ENCODE results near the gene ALG9. TPM values are rescaled to one million over a fixed set of nuclear protein-coding genes. Genes with fewer than 3 reads are reported as not detected.

ALG9 gene
- total RNA-seq, 2 donors from 2014 or later, result 25.3 to 26.6 TPM

DNA sequence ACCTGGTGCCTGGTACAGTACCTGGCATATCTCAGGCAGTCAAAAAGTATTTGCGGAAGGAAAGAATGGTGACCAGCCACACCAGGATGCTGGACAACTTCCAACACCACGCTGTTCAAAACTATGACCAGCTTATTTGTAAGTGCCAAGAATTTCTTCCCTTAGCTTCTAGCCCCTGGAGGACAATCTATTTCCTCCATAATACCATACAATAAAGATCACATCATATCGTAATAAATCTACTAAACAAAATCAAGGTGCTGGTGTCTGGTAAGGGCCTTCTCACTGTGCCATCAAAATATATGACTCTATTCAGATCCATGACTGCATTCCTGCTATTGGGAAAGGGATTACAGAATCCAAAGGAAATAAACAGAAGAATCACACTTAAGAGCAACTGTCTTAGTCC lies 51.5 kb downstream of the ALG9 start:
- Mint-ChIP-seq H3K27ac (no peak overlapping the region), H3K4me3 (no peak overlapping the region), H3K4me1 (peaks cover 10% of the 10 kb centered on the region), H3K27me3 (ENCODE audit: insufficient read depth) (no peaks in the 10 kb centered on the region), H3K9me3 (no peaks in the 10 kb centered on the region), H3K36me3 (ENCODE audit: low read depth) (peaks cover 13% of the 10 kb centered on the region)
- TF ChIP-seq, protein P1, sequence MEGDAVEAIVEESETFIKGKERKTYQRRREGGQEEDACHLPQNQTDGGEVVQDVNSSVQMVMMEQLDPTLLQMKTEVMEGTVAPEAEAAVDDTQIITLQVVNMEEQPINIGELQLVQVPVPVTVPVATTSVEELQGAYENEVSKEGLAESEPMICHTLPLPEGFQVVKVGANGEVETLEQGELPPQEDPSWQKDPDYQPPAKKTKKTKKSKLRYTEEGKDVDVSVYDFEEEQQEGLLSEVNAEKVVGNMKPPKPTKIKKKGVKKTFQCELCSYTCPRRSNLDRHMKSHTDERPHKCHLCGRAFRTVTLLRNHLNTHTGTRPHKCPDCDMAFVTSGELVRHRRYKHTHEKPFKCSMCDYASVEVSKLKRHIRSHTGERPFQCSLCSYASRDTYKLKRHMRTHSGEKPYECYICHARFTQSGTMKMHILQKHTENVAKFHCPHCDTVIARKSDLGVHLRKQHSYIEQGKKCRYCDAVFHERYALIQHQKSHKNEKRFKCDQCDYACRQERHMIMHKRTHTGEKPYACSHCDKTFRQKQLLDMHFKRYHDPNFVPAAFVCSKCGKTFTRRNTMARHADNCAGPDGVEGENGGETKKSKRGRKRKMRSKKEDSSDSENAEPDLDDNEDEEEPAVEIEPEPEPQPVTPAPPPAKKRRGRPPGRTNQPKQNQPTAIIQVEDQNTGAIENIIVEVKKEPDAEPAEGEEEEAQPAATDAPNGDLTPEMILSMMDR (conservative IDR thresholded peaks at IDR 0.05), result no peak
- 94 to 100% methylated on average over 3 of the region's 3 CpGs for WGBS, 2 experiments (ENCODE audit: insufficient coverage in 1 of 2, insufficient read length in 1 of 2)
- H3K36me3 ChIP-seq (ENCODE audit: control insufficient read depth, insufficient read depth, low read length), result no peaks in the 10 kb centered on the region
- no peaks in the 10 kb centered on the region for H3K4me1 ChIP-seq (ENCODE audit: control insufficient read depth, insufficient read depth, low read length)
- H3K4me3 ChIP-seq (ENCODE audit: low read length), result no peak overlapping the region
- DNase-seq, result no peak
- H3K9me3 ChIP-seq (ENCODE audit: control insufficient read depth, low read length), result no peaks in the 10 kb centered on the region
- no peak overlapping the region for H3K27ac ChIP-seq (ENCODE audit: low read depth, low read length)
- H3K27me3 ChIP-seq (ENCODE audit: control insufficient read depth, insufficient read depth, low read length, poor library complexity, severe bottlenecking), result no peaks in the 10 kb centered on the region
- no peak overlapping the region for H3K9ac ChIP-seq (ENCODE audit: extremely low read depth, low read length, poor library complexity, severe bottlenecking)

DNA sequence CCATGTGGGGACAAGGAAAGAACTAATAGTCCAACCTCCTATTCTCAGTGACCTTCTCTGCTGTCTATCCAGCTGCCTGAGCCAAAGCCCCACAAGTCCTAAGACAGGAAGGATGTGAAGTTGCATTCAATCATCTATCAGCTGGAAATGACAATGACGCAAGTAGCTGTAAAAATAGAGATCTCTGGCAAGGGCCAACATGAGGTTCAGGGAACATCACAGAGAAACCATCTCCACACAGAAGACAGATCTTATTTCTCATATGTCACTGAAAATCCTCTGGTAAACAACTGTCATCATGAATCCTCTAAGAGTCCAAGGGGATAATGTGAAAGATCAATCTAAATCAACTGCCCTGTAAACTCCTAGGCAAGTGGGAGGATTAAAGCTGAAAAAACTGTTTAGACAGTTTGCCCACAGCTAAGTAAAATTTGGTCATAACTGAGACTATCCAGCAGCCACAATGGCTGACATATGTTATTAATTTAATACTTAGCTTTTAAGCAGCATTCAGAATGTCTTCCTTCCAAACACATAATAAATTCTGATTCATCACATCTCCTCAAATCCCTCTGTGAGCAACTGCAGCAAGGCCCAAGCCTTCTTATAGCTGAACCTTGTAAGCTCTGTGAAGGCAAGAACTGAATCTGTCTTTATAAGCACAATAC lies 52.1 kb downstream of the ALG9 start:
- no peak overlapping the region for H3K4me3 Mint-ChIP-seq
- Histone ChIP-seq H3K4me1 (ENCODE audit: control insufficient read depth, insufficient read depth, low read length) (no peaks in the 10 kb centered on the region), H3K27me3 (ENCODE audit: control insufficient read depth, insufficient read depth, low read length, poor library complexity, severe bottlenecking) (no peaks in the 10 kb centered on the region), H3K4me3 (ENCODE audit: low read length) (no peak overlapping the region), H3K9ac (ENCODE audit: extremely low read depth, low read length, poor library complexity, severe bottlenecking) (no peak overlapping the region), H3K9me3 (ENCODE audit: control insufficient read depth, low read length) (no peaks in the 10 kb centered on the region), H3K36me3 (ENCODE audit: control insufficient read depth, insufficient read depth, low read length) (no peaks in the 10 kb centered on the region), H3K27ac (ENCODE audit: low read depth, low read length) (no peak overlapping the region)
- DNase-seq, result no peak
- H3K36me3 Mint-ChIP-seq (ENCODE audit: low read depth), result peaks cover 13% of the 10 kb centered on the region
- WGBS, 2 experiments (ENCODE audit: insufficient coverage in 1 of 2, insufficient read length in 1 of 2), result 95 to 100% methylated on average over 1 of the region's 1 CpG
- H3K27me3 Mint-ChIP-seq (ENCODE audit: insufficient read depth), result no peaks in the 10 kb centered on the region
- no peaks in the 10 kb centered on the region for H3K9me3 Mint-ChIP-seq
- TF ChIP-seq, protein P1 (conservative IDR thresholded peaks at IDR 0.05), result no peak
- no peak overlapping the region for H3K27ac Mint-ChIP-seq
- H3K4me1 Mint-ChIP-seq, result peaks cover 10% of the 10 kb centered on the region

DNA sequence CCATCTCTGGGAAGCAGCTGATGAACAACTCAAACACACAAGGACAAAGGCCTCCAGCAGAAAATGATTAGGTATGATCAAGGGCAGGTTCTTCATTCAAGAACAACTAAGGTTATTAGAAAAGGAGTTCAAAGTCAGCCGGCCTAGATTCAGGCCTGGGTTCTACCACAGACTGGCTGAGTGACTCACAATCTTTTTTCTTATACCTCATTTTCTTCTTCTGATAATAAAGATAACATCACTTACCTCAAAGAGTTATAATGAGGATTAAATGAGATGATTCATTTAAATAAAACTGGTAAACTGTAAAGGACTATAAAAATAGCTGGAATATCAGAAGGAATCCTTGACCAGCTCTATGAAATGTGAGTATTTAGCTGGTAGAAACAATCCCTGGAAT lies 55.9 kb downstream of the ALG9 start:
- Mint-ChIP-seq H3K27ac (no peak overlapping the region), H3K4me1 (no peaks in the 10 kb centered on the region), H3K4me3 (no peak overlapping the region), H3K9me3 (no peaks in the 10 kb centered on the region), H3K27me3 (ENCODE audit: insufficient read depth) (no peaks in the 10 kb centered on the region), H3K36me3 (ENCODE audit: low read depth) (peaks cover 11% of the 10 kb centered on the region)
- DNase-seq, result no peak
- Histone ChIP-seq H3K4me1 (ENCODE audit: control insufficient read depth, insufficient read depth, low read length) (no peaks in the 10 kb centered on the region), H3K4me3 (ENCODE audit: low read length) (no peak overlapping the region), H3K9ac (ENCODE audit: extremely low read depth, low read length, poor library complexity, severe bottlenecking) (no peak overlapping the region), H3K27ac (ENCODE audit: low read depth, low read length) (no peak overlapping the region), H3K9me3 (ENCODE audit: control insufficient read depth, low read length) (peaks cover 4% of the 10 kb centered on the region), H3K36me3 (ENCODE audit: control insufficient read depth, insufficient read depth, low read length) (no peaks in the 10 kb centered on the region), H3K27me3 (ENCODE audit: control insufficient read depth, insufficient read depth, low read length, poor library complexity, severe bottlenecking) (no peaks in the 10 kb centered on the region)
- TF ChIP-seq, protein P1 (conservative IDR thresholded peaks at IDR 0.05), result no peak
- WGBS, 2 experiments (ENCODE audit: insufficient coverage in 1 of 2, insufficient read length in 1 of 2), result 78% methylated on average over 1 of the region's 1 CpG; no CpG with 5 or more reads in 1 of the 2 experiments
